HL-60 (cell line): ENCODE measurements around the gene CHFR.
"Not testable (repeated sequence)": the region's sequence is repeated elsewhere in the genome, so short reads cannot be mapped to it uniquely, and the experiment has no call there.

Experiments
- DNase-seq, 2 experiments: peaks; one replicate each; pipeline ENCODE4 v3.0.0-alpha.2; 2010 to 2020; ENCODE audit warnings: low read depth in 1 of 2, low spot score in 1 of 2
- H3K27ac ChIP-seq: fragments of 250-450 bp; sonication (Bioruptor Pico); replicated peaks from 2 replicates; pipeline ENCODE4 v1.5.1; 2020; ENCODE audit warnings: mild to moderate bottlenecking, moderate library complexity
- H3K27me3 ChIP-seq: fragments of 250-450 bp; sonication (Bioruptor Pico); 2 replicates; pipeline ENCODE4 v1.5.1; 2021; ENCODE audit warnings: mild to moderate bottlenecking, moderate library complexity; ENCODE audit not compliant: insufficient read depth, poor library complexity, severe bottlenecking
- H3K4me3 ChIP-seq: replicated peaks from 2 replicates; pipeline ENCODE4 v1.5.1; 2011; ENCODE audit warnings: mild to moderate bottlenecking, control low read depth, low read length; ENCODE audit not compliant: insufficient read depth
- GABPA ChIP-seq: IDR thresholded peaks from 2 replicates; pipeline ENCODE4 v1.6.1; 2012; ENCODE audit warnings: low read depth
- POLR2AphosphoS5 ChIP-seq: IDR thresholded peaks from 2 replicates; pipeline ENCODE4 v1.6.1; 2012; ENCODE audit warnings: low read depth
- SPI1 ChIP-seq: IDR thresholded peaks from 2 replicates; pipeline ENCODE4 v1.6.1; 2012; ENCODE audit warnings: low read depth, mild to moderate bottlenecking, borderline replicate concordance
- TF ChIP-seq, protein P1 (sequence below): IDR thresholded peaks from 2 replicates; pipeline ENCODE4 v1.6.1; 2012; ENCODE audit warnings: low read depth; ENCODE audit not compliant: insufficient replicate concordance
- TF ChIP-seq, protein P2 (sequence below): IDR thresholded peaks from one replicate; pipeline ENCODE4 v1.5.1; 2011; ENCODE audit warnings: low read length, control low read depth, inconsistent platforms; ENCODE audit not compliant: insufficient read depth

Gene CHFR

DNA sequence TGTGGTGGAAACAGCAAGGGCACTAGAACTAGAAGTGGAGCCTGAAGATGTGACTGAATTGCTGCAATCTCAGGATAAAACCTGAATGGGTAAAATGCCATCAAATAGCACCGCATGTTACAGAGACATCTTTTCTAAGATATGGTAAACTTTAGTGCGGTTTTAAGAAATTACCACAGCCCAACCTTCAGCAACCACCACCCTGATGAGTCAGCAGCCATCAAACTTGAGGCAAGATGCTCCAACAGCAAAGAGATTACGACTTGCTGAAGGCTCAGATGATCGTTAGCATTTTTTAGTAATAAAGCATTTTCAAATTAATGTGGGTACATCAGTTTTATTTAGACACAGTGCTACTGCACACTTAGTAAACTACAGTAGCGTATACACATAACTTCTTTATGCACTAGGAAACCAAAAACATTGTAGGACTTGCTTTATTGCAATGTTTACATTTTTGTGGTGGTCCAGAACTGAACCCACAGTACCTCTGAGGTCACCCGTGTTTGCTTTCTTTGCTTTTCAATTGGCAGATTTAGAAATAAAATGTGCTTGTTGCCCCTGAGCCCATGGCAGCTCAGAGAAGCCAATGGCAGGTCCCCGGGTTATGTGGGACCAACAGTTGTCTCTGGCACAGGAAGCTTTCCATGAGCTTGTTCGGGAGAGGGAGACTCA, 74.6 kb downstream of the CHFR start:
- no peak overlapping the region for H3K27ac ChIP-seq
- no peak for TF ChIP-seq SPI1
- no peak for TF ChIP-seq GABPA
- TF ChIP-seq, protein P1, sequence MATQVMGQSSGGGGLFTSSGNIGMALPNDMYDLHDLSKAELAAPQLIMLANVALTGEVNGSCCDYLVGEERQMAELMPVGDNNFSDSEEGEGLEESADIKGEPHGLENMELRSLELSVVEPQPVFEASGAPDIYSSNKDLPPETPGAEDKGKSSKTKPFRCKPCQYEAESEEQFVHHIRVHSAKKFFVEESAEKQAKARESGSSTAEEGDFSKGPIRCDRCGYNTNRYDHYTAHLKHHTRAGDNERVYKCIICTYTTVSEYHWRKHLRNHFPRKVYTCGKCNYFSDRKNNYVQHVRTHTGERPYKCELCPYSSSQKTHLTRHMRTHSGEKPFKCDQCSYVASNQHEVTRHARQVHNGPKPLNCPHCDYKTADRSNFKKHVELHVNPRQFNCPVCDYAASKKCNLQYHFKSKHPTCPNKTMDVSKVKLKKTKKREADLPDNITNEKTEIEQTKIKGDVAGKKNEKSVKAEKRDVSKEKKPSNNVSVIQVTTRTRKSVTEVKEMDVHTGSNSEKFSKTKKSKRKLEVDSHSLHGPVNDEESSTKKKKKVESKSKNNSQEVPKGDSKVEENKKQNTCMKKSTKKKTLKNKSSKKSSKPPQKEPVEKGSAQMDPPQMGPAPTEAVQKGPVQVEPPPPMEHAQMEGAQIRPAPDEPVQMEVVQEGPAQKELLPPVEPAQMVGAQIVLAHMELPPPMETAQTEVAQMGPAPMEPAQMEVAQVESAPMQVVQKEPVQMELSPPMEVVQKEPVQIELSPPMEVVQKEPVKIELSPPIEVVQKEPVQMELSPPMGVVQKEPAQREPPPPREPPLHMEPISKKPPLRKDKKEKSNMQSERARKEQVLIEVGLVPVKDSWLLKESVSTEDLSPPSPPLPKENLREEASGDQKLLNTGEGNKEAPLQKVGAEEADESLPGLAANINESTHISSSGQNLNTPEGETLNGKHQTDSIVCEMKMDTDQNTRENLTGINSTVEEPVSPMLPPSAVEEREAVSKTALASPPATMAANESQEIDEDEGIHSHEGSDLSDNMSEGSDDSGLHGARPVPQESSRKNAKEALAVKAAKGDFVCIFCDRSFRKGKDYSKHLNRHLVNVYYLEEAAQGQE, result no peak
- TF ChIP-seq, protein P2, sequence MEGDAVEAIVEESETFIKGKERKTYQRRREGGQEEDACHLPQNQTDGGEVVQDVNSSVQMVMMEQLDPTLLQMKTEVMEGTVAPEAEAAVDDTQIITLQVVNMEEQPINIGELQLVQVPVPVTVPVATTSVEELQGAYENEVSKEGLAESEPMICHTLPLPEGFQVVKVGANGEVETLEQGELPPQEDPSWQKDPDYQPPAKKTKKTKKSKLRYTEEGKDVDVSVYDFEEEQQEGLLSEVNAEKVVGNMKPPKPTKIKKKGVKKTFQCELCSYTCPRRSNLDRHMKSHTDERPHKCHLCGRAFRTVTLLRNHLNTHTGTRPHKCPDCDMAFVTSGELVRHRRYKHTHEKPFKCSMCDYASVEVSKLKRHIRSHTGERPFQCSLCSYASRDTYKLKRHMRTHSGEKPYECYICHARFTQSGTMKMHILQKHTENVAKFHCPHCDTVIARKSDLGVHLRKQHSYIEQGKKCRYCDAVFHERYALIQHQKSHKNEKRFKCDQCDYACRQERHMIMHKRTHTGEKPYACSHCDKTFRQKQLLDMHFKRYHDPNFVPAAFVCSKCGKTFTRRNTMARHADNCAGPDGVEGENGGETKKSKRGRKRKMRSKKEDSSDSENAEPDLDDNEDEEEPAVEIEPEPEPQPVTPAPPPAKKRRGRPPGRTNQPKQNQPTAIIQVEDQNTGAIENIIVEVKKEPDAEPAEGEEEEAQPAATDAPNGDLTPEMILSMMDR, result no peak
- no peak for TF ChIP-seq POLR2AphosphoS5
- no peaks in the 10 kb centered on the region for H3K27me3 ChIP-seq
- no peak overlapping the region for H3K4me3 ChIP-seq
- no peak for DNase-seq

DNA sequence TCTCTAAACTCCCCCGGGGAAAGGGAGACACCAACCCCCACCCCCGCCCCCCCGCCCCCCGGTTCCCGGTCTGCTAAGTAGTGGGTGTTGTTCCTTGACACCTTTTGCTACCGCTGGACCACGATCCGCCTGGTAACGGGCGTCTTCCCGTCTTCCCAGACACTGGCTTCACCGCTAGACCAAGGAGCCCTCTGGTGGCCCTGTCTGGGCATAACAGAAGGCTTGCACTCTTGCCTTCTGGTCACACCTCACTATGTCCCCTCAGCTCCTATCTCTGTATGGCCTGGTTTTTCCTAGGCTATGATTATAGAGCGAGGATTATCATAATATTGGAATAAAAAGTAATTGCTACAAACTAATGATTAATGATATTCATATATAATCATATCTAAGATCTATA, 78.0 kb downstream of the CHFR start:
- not testable (repeated sequence) for H3K27ac ChIP-seq, H3K4me3 ChIP-seq, H3K27me3 ChIP-seq
- TF ChIP-seq, protein P2, result peak; percentile 9
- peak in 1 of 2 experiments; percentile 49 for DNase-seq

DNA sequence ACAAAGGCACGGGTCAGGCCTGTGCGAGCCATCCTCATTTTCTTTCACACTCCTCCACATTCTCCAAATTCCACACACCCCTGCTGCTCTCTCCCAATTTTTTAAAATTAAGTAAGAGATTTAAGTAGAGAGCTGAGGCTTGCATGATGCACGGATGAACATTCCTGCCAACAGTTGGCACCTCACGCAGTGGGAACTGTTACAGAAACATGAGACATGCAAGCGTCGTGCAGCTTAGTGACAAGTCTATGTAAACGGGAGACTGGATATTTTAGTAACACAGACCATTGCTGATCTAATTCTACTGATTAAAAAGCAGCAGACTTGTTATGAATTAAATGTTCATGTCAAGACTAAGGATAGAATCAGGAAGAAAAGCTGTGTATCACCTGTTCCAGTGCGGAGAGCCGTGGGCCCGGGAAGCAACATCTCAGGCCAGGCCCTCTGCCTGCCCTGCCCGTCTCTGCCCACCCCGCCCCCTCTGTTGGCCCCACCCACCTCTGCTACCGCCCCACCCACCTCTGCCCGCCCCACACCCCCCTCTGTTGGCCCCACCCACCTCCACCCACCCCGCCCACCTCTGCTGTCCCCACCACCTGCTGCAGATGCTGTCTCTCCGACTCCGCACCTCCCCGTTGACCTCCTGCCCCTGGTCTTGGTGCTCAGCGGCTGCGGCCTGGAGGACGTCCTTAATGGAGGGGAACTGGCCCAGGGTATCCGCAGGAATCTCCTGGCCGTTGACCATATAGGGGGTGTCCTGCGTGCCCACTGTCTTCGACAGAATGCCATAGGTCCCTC, 79.9 kb downstream of the CHFR start:
- DNase-seq, result no peak

More for the DNA sequence above, 79.9 kb downstream of the CHFR start:
- TF ChIP-seq, protein P1, result no peak
- TF ChIP-seq GABPA (no peak), SPI1 (no peak), POLR2AphosphoS5 (no peak)
- TF ChIP-seq, protein P2, result no peak
- Histone ChIP-seq H3K27me3 (no peaks in the 10 kb centered on the region), H3K27ac (no peak overlapping the region), H3K4me3 (no peak overlapping the region)
